Measurements from ENCODE around the gene MGAM2.

GRCh38 chr7:142194201-142194600 lies 82.7 kb downstream of the MGAM2 start:
- TF ChIP-seq GABPA (IDR thresholded peaks at IDR 0.05; ENCODE audit: low read depth) (no peak), CTCF (IDR thresholded peaks at IDR 0.05; ENCODE audit: insufficient read depth, low read length) (no peak)

Data from HL-60 (cell line).